RKO (cell line): ENCODE data around the gene LRRK2.
"Not testable (repeated sequence)": the region's sequence is repeated elsewhere in the genome, so short reads cannot be mapped to it uniquely, and the experiment has no call there.

Experiments used
- DNase-seq: peaks from one replicate; pipeline ENCODE4 v3.0.0-alpha.2; 2016; ENCODE audit warnings: low spot score

LRRK2 gene

DNA sequence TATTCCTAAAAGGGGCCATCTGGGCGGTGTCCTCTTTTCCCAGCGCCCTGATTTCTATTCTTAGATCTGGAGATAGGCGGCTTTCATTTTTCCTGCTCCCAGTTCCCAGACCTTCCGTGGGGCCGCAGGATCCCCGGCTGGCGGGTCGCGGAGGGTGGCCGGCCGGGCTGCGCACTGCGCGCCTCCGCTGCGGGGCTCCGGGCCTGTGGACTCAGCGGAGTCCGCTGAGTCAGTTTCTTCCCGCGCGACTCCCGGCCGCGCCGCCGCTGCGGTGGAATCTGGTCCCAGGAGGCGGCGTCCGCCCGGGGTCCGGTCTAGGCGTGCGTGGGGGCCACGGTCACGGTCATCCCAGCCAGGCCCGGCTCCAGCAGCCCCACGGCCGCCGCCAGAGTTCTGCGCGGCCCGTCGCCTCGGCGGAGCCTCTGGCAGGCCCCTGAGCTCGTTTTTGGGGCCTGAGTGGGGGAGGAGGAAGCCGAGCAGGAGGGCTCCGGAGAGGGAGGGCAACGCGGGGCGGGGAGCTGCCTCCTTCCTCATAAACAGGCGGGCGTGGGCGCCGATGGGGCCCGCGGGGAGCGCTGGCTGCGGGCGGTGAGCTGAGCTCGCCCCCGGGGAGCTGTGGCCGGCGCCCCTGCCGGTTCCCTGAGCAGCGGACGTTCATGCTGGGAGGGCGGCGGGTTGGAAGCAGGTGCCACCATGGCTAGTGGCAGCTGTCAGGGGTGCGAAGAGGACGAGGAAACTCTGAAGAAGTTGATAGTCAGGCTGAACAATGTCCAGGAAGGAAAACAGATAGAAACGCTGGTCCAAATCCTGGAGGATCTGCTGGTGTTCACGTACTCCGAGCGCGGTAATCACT lies at the start of gene LRRK2:
LRRK2 (plus strand) TSS at position 559 of the 853 bp plus-strand sequence; CDS start at position 694, 135 bp downstream.
- no peak for DNase-seq

DNA sequence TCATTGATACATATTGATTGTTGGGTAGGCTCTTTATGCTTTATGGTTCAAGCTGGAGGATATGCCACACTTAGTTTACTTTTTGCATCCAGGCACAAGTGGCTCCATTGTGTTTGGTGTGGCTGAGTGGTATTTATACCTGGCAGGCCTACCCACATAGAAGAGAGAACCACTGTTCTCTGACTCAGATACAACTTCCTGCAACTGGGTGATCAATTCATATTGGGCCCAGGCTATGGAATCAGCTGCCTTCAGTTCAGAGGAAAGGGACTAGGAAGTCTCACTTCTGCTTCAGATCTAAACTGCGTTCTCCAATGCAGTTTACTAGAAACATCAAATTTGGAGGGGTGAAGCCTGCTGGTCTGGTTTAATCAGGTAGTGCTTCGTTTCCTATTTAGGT lies 49.8 kb upstream of the LRRK2 start:
- no peak for DNase-seq

- no peak for DNase-seq
These were observed 49.3 kb upstream of the LRRK2 start for GRCh38 chr12:40175489-40175888.

GRCh38 chr12:40178701-40179100 lies 46.1 kb upstream of the LRRK2 start:
- no peak for DNase-seq

DNA sequence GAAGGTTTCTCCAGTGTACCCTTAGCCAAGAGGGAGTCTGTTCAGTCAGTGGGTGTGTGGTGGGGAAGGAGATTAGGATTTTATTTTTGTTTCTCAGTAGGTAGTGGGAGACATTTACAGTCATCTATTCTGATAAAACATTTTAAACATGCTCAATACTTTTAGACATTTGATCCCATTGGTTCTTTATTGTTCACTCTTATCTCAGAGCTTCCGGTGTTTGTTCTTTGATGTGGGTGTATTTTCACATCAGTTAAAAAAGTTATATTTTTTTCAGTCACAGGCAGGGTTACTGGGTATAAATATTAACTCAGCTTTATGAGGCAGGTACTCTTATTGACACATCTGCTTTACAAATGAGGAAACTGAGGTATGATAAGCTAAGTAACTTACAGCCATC lies 43.3 kb upstream of the LRRK2 start:
- no peak for DNase-seq

GRCh38 chr12:40183715-40184114 lies 41.1 kb upstream of the LRRK2 start:
- no peak for DNase-seq

- no peak for DNase-seq
These were observed 40.1 kb upstream of the LRRK2 start for GRCh38 chr12:40184493-40185302.

DNA sequence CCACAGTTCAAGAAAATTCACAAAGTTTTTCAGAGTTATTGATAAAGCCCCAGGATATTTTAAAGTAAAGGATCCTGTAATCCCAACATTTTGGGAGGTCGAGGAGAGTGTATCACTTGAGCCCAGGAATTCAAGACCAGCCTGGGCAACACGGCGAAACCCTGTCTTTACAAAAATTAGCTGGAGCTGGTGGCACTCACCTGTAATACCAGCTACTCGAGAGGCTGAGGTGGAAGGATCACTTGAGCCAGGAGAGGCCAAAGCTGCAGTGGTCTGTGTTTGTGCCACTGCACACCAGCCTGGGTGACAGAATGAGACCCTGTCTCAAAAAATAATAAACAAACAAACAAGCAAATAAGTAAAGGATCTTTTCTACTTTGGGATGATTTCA lies 39.5 kb upstream of the LRRK2 start:
- no peak for DNase-seq

GRCh38 chr12:40188558-40189320 lies 36.1 kb upstream of the LRRK2 start:
- no peak for DNase-seq

GRCh38 chr12:40192704-40193255 lies 32.0 kb upstream of the LRRK2 start:
- no peak for DNase-seq

DNA sequence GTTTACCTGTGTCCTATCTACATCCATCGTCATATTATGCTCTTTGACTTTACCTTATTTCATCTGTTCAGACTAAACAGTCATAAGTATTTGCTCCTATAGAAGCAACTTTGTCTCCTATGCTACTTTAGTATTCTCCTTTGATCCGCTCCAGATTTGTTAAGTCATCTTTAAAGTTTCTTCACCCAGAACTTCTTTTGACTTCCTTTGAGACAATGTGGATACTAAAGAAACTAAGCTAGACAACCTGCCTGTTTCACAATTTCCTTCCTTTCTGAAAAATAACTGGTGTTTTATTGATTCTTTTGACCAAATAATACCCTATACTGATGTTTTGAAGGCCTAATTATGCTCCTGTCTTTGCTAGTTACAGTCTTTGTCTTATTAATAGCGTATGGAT lies 30.0 kb upstream of the LRRK2 start:
- DNase-seq = no peak

GRCh38 chr12:40197590-40197989 lies 27.2 kb upstream of the LRRK2 start:
- DNase-seq = no peak

DNA sequence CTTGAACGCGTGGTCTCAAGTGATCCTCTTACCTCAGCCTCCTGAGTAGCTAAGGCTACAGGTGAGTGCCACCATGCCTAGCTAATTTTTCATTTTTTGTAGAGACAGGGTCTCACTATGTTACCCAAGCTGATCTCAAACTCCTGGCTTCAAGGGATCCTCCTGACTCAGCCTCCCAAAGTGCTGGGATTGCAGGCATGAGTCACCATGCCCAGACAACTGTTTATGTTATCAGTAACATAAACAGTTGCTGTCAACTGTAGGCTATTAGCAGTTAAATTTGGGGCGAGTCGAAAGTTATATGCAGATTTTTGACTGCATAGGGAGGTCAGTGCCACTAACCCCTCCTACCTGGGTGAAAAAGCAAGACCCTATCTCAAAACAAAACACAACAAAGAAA lies 26.2 kb upstream of the LRRK2 start:
- no peak for DNase-seq

- no peak for DNase-seq
These were observed 22.4 kb upstream of the LRRK2 start for GRCh38 chr12:40202095-40203059.

- DNase-seq = no peak
These were observed 21.8 kb upstream of the LRRK2 start for GRCh38 chr12:40203060-40203430.

GRCh38 chr12:40204337-40204736 lies 20.5 kb upstream of the LRRK2 start:
- DNase-seq = no peak

GRCh38 chr12:40207551-40207950 lies 17.2 kb upstream of the LRRK2 start:
- DNase-seq = peak; percentile 11

DNA sequence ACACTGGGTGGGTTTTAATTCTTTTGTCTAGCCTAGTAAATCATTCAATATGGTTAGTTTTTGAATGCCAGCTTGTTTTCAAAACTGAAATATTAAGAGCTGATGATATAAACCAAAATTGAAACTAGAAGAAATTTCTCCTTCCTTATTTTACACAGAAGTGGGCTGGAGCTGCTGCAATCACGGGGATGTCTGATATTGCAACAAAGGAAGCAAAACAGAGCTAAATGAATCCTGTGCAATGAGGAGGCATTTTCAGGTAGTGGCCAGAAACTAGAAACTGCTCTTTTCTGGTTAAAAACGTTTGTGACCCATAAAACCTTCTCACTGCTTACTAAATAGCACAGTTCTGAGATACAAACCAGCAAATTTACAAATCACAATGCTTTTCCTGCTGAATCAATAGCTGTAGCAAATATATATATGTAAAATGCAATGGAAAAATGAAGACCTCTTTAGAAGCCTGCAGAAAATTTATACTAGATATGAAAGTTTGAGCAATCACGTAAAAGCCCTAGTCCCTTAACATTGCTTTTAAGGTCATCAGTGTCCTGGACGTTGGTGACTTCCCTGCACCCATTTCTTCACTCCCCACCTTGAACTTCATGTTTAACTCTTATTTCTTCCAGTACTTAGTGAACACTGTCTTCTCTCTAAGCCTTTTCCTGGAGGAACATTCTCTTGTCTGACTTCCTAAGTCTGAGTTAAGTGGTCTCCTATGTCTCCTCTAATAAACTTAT lies 15.9 kb upstream of the LRRK2 start:
- DNase-seq = no peak

GRCh38 chr12:40209886-40210285 lies 14.9 kb upstream of the LRRK2 start:
- DNase-seq = no peak

DNA sequence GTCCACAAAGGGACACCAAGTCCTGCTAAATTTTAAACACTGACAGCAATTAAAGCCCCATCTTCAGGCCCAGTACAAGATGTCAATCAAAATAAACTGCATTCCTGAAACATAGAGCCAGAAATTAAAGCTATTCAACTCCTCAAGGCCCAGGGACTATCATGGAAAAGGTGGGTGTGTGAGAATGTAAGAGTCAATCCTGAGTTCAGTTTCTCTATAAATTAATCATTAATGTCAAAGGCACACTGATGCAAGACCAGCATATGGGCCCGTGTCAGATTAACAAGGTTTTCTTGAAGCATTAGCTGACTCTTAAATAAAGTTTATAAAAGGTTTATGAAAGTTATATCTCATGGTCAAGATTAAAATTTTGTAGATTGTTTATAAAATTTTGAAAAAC lies 13.6 kb upstream of the LRRK2 start:
- not testable (repeated sequence) for DNase-seq
